Lower lobe of right lung (tissue), 2 donors: ENCODE measurements around the gene FSTL4. TPM values are rescaled to one million over a fixed set of nuclear protein-coding genes. Genes with fewer than 3 reads are reported as not detected.

Experiments
- ATAC-seq, 2 donors: fragments of 200-7000 bp; cut with Tn5 transposase; one replicate each; pipeline ENCODE4 v1.9.1; 2020 to 2022; ENCODE audit warnings: mild to moderate bottlenecking in 2 of 2, moderate library complexity in 2 of 2
- DNase-seq: peaks from one replicate; pipeline ENCODE4 v3.0.0-alpha.2; 2020
- H3K27ac ChIP-seq: fragments of 200-600 bp; one replicate; pipeline ENCODE4 v1.8.0; 2022
- H3K27me3 ChIP-seq: fragments of 200-600 bp; one replicate; pipeline ENCODE4 v1.8.0; 2022; ENCODE audit warnings: low read depth
- H3K36me3 ChIP-seq: fragments of 200-600 bp; one replicate; pipeline ENCODE4 v1.8.0; 2022; ENCODE audit warnings: mild to moderate bottlenecking
- H3K4me1 ChIP-seq: fragments of 200-600 bp; one replicate; pipeline ENCODE4 v1.8.0; 2022
- H3K4me3 ChIP-seq: fragments of 200-600 bp; one replicate; pipeline ENCODE4 v1.8.0; 2022; ENCODE audit warnings: mild to moderate bottlenecking
- H3K9me3 ChIP-seq: fragments of 200-600 bp; one replicate; pipeline ENCODE4 v1.8.0; 2022
- CTCF ChIP-seq: fragments of 200-600 bp; IDR thresholded peaks from one replicate; pipeline ENCODE4 v1.8.0; 2022; ENCODE audit warnings: antibody characterized with exemption, mild to moderate bottlenecking
- intact Hi-C: fragments of 100-400 bp; cut with DNase I; formaldehyde crosslinking; loops from one replicate; pipeline ENCODE4 v1.11.0; 2022
- total RNA-seq: library from RNA; stranded (reverse); fragmentation: NEBNext Ultra II Directional; extraction: Animal tissue kit (Norgen Biotek cat#: 25700); gene quantifications from one replicate; pipeline ENCODE4 v1.2.1, GENCODE V29; 2021
- donor health status: DM: no; HTN: yes; CAD: no; lungs with severe emphysema.

Gene FSTL4
- total RNA-seq, 1 donor from 2014 or later = 1.9 TPM

GRCh38 chr5:133246053-133246370 lies 366.3 kb downstream of the FSTL4 start:
- Histone ChIP-seq H3K4me3 (no peak overlapping the region), H3K36me3 (no peaks in the 10 kb centered on the region), H3K27me3 (no peaks in the 10 kb centered on the region), H3K9me3 (no peaks in the 10 kb centered on the region), H3K4me1 (peaks cover 3% of the 10 kb centered on the region), H3K27ac (no peak overlapping the region)
- no peak for TF ChIP-seq CTCF
- ATAC-seq (no peak), DNase-seq (peak; percentile 25)
- intact Hi-C loops = no loop called here

- ATAC-seq = peak in 1 of 2 donors; percentile 42
- peak; percentile 21 for DNase-seq
Observed at GRCh38 chr5:133245191-133246052, 366.9 kb downstream of the FSTL4 start.

GRCh38 chr5:133244242-133244641 lies 368.1 kb downstream of the FSTL4 start:
- no peak overlapping the region for H3K4me3 ChIP-seq
- no peaks in the 10 kb centered on the region for H3K27me3 ChIP-seq
- peaks cover 10% of the 10 kb centered on the region for H3K4me1 ChIP-seq
- H3K27ac ChIP-seq = no peak overlapping the region
- intact Hi-C loops = no loop called here
- no peaks in the 10 kb centered on the region for H3K9me3 ChIP-seq
- DNase-seq (peak; percentile 19), ATAC-seq (no peak)
- no peaks in the 10 kb centered on the region for H3K36me3 ChIP-seq
- TF ChIP-seq CTCF = no peak

More at GRCh38 chr5:133245191-133246052, 366.9 kb downstream of the FSTL4 start:
- peaks cover 9% of the 10 kb centered on the region for H3K4me1 ChIP-seq
- no peak overlapping the region for H3K4me3 ChIP-seq
- intact Hi-C loops = no loop called here
- H3K27ac ChIP-seq = no peak overlapping the region
- no peaks in the 10 kb centered on the region for H3K27me3 ChIP-seq
- no peaks in the 10 kb centered on the region for H3K9me3 ChIP-seq
- no peaks in the 10 kb centered on the region for H3K36me3 ChIP-seq
- no peak for TF ChIP-seq CTCF

GRCh38 chr5:133243196-133243595 lies 369.1 kb downstream of the FSTL4 start:
- no peak for TF ChIP-seq CTCF
- peaks cover 10% of the 10 kb centered on the region for H3K4me1 ChIP-seq
- DNase-seq (no peak), ATAC-seq (no peak)
- H3K9me3 ChIP-seq = no peaks in the 10 kb centered on the region
- H3K36me3 ChIP-seq = no peaks in the 10 kb centered on the region
- no peaks in the 10 kb centered on the region for H3K27me3 ChIP-seq
- H3K27ac ChIP-seq = no peak overlapping the region
- intact Hi-C loops = no loop called here
- no peak overlapping the region for H3K4me3 ChIP-seq

- Histone ChIP-seq H3K36me3 (no peaks in the 10 kb centered on the region), H3K4me1 (peaks cover 10% of the 10 kb centered on the region), H3K4me3 (no peak overlapping the region), H3K27ac (no peak overlapping the region), H3K27me3 (no peaks in the 10 kb centered on the region), H3K9me3 (no peaks in the 10 kb centered on the region)
- intact Hi-C loops = no loop called here
- DNase-seq (no peak), ATAC-seq (no peak)
- TF ChIP-seq CTCF = no peak
Observed at GRCh38 chr5:133242221-133242835, 370.0 kb downstream of the FSTL4 start.
